Activated T-helper 1 cell treated with anti-CD3 and anti-CD28 coated beads, Interleukin-2, amount 50 U/mL, for 16 hours (primary cell): Measurements from ENCODE around the gene SLC6A12.

Experiments
- DNase-seq, 2 donors: peaks; one replicate each; pipeline ENCODE4 v3.0.0-alpha.2; 2020; ENCODE audit warnings: low read depth in 1 of 2, low spot score in 1 of 2

Gene SLC6A12

DNA sequence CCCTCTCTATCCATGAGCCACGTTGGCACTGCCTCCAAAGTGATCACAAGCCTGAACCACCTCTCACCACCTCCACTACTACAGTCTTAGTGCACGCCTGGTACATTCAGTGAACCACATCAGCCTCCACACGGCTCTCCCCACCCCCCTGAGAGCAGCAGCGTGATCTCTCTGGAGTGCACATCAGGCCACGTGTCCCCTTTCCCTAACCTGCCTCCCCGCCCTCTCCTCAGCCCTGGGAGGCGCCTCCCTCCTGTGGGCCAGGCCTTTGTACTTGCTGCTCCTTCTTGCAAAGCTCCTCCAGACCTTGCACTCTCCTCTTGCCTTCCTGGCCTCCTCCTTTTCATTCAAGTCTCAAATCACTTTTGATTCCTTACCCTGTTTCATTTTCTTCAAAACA lies 49.8 kb downstream of the SLC6A12 start:
- DNase-seq = no peak

DNA sequence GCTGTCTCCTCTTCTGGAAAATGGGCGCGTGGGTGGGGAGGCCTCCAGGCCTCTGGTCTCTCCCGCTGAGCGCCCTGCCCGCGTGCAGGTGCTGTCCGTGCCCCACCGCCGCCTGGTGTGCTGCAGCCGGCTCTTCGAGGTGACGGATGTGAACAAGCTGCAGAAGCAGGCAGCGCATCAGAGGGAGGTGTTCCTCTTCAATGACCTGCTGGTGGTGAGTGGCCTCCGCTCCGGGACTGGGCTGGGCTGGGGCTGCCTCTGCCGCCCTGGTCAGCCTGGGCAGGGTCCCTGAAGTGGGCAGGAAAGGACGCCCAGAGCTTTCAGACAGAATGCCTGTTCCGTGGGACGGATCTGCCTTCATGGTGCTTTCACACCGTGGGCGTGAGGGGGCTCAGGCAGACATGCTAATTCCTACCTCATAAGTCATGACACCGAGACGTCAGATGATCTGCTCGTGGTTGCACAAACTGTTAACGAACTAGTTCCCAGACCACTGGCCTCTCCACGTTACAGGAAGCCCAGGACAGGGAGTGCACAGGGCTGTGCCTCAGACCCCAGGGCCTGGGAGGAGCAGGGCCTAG lies 50.5 kb downstream of the SLC6A12 start:
- no peak for DNase-seq

DNA sequence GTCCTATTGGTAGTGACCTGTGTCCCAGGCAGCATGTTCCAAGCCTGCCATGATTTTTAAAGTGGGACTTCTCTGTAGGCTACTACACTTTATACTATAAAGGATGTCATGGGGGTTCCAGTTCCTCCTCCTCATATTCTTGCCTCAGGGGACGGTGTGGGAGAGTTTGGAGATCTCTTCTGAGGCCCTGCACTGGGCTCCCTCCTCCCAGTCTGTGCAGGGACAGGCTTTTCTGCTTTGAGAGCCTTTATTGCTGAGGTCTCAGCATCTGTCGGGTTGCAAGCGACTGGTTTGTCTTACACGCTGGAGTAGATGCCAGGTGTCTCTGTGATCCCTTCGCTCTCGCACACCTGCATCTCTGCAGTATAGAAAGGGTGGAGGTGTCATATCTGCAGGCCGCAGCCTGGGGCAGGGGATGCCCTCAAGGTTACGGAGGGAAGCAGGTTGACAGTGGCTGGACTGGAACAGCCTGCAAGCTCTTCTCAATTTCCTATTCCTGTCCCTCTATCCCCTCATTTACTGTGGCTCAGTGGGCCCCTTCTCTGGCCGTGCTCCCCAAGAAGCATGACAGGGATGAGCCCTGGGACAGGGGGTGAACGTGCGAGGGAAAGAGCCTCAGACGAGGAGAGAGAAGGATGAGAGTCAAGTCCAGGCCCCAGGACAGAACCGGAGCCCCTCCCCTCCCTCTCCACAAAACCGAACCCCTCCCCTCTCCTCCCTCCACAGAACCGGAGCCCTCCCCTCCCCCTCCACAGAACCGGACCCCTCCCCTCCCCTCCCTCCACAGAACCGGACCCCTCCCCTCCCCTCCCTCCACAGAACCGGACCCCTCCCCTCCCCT lies 51.3 kb downstream of the SLC6A12 start:
- no peak for DNase-seq

DNA sequence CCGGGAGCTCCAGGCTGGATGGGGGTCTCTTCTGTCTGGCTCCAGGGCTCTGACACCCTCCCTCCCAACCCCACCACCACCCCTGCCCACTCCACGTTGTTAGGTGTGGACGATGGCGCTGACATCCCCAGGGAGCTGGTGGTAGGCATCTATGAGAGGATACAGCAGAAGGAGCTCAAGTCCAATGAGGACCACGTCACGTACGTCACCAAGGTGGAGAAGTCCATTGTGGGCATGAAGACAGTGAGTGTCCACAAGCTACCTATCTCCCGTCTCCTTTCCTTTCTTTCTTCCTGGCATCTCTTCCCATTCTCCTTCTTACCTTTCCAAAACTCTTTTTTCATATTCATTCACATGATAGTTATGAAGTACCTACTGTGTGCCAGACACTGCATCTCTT lies 52.1 kb downstream of the SLC6A12 start:
- DNase-seq = no peak

DNA sequence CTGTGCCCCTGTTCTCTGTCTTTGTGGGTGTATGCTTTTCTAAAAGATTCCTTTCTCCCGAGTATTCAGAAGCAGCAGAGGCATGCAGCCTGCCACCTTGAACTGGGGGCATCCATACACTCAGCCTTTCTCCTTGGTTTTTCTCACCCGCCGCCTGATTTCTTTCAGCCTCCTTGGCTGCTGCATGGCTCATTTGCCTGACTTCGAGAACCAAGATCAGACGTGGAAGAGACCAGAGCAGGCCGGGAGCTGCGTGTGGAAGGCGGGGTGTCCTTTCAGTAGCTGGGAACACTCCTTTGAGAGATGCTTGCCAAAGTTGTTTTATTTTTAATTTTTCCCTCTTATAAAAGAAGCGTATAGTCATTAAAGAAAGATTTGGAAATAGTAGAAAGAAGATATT lies 53.1 kb downstream of the SLC6A12 start:
- DNase-seq = no peak

DNA sequence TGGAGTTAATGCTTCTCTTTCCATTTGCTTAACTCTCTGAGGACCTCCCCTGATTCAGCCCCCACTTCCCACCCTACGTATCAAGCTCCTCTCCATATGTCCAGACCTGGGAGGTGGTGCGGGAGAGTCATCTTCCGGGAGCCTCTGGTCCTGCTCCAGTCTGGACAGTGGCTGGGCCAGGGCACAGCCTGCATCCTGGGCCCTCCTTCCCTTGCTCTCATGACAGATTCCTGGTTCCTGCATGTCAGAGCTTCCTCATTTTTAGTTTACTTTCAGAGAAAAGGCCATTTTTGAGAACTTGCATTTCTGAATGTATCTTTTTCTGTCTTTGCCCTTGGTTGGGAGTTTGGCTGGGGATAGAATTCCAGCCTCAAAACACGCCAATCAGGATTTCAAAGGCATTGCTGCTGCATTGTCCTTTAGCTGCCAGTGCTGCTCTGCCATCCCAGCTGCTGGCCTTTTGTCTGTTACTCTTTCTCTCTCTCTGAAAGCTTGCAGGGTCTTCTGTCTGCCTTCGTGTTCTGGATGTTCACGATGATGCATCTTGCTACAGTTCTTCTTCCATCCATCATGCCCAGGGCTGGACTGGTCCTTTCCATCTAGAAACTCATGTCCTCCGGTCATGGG lies 54.7 kb downstream of the SLC6A12 start:
- no peak for DNase-seq

DNA sequence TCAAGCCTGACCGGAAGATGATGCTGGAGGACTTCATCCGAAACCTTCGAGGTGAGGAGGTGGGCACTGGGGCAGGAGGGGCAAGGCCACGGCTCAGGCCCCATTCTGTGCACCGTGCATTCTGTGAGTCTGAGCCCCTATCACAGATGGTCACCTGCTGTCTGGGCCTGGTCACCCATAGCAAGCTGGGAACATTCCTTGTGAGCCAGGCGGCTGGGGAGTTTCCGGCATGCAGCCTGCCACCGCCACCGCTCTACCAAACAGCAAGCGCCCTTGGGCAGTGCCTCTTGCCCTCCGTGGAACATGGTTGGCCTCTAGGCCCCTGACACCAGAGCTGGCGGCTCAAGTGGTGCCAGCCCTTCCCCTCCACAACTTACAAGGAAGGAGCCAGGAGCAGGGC lies 56.3 kb downstream of the SLC6A12 start:
- DNase-seq = no peak

DNA sequence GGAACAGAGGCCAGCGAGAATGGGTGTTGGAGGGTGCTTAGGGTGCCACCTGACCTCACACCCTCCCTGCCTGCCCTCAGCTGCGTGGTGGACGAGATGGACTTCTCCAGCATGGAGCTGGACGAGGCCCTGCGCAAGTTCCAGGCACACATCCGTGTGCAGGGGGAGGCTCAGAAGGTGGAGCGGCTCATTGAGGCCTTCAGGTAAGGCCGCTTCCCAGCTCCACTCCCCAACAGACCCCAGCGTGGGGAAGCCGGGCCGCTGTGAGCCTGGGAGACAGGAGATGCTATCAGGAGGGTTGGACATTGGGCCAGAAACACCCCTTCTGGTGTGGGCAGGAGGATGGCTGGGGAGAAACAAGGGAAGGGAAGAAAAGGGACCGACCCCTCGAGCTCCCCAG lies 57.0 kb downstream of the SLC6A12 start:
- DNase-seq = no peak

DNA sequence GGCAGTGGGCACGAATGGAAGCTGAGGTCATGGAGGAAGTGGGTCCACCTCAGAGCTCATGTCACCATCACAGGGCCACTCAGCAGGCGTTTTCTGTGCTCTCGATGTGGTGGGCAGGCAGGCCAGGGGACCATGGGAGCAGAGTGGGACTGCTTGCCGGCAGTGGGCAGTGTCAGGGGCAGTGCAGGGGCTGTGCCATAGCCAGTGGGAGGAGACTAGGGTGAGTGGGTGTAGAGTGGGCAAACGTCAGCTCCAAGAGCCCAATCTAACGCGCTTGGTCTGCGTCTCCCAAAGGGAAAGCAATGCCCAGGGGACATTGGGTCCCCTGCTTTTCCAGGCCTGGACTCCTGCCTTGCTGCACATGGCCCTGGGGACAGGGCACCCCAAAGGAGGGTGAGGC lies 58.3 kb downstream of the SLC6A12 start:
- no peak for DNase-seq

DNA sequence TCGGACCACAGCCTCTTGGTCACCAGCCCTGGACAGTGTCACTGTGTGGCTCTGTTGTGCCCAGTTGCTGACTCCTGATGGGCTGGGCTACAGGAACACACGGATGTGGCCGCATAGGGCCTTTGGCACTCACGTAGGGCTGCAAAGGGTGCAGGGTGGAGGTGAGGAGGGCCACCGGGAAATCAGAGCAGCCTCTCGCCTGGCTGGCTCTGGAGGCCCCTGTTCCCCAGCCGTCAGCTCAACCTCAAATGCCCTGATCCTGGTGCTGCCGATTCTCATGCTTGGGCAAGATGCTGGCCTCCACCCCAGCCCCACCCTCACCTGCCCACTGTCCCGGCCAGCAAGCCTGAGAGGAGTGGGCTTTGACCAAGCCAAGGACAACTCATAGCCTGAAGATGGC lies 59.0 kb downstream of the SLC6A12 start:
- DNase-seq = no peak

DNA sequence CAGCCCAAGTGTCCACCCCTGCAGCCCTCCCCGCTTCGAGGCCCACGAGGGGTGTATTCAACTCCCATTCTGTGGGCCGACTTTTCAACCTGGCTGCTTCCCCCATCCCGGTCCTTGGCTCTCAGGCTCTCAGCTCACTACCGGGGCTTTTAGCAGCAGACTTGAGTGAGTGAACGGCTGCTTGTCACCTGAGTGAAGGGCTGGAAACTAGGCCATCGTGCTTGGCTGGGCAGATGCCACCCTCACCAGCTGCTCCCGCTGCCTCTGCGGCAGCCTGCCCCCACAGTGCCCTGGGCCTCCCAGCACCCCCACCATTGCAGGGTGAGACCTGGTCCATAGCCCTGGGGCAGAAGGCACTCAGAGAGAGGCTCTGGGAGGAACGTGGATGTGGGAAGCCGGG lies 59.9 kb downstream of the SLC6A12 start:
- DNase-seq = no peak

DNA sequence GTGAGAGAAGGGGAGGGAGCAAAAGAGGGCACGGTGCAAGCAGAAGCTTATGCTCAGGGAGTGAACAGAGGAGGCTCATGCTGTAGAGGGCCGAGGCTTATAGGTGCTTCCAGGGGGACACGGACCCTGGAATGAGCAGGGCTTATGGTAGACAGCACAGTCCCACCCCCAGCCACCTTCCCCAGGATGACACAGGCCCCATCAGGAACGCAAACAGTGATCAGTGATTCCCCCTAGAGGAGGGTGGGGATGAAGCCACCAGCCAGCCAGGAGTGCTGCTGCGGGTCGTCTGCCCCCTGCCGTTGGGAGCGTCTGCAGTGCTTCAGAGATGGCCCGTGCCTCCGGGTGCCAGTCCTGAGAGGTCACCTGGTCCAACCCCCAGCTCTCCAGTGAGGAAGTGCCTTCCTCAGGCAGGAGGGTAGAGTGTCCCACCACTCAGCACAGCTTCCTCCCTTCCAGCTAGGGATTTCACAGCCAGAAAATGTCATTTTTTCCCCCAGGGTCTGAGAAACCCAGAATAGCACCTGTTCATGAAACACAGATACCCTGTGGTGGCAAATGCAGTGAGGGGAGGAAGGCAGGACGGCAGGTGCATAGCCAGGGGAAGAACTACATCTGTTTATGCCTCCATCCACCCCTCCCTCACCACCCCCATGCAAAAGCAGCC lies 60.7 kb downstream of the SLC6A12 start:
- peak in 1 of 2 donors; percentile 6 for DNase-seq

DNA sequence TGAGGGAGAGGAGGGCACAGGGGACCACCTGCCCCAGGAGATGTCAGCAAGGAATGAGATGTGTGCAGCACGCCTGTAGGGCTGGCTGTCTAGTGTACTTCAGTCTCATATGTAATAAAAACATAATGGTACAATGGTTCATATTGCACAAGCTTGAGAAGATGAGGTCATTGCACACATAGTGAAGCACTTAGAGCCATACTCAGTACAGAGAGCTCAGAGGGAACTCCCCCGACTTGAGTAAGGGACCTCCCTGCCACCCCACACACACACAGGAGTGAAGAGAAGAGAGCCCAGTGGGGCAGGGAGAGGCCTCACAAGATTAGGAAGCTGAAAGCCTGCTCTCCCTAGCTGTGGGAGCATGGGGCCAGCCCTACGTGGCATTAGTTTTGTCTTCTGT lies 61.5 kb downstream of the SLC6A12 start:
- DNase-seq = no peak

DNA sequence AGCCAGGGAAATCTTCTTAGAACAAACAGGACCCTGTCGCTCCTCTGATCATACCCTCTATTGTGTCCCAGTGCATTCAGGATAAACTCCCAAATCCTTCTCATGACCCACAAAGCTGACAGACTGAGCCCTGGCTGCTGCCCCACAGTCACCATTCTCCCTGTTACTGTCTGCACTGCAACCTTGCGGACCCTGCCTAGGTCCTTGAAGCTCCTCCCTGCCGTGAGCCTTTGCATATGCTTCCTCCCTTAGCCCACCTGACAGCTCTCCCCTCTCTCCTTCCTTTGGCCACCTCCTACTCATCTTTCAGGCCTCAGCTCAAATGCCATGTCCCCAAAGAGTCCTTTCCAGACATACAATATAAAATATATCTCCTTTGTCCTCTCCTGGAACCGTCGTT lies 62.4 kb downstream of the SLC6A12 start:
- no peak for DNase-seq

DNA sequence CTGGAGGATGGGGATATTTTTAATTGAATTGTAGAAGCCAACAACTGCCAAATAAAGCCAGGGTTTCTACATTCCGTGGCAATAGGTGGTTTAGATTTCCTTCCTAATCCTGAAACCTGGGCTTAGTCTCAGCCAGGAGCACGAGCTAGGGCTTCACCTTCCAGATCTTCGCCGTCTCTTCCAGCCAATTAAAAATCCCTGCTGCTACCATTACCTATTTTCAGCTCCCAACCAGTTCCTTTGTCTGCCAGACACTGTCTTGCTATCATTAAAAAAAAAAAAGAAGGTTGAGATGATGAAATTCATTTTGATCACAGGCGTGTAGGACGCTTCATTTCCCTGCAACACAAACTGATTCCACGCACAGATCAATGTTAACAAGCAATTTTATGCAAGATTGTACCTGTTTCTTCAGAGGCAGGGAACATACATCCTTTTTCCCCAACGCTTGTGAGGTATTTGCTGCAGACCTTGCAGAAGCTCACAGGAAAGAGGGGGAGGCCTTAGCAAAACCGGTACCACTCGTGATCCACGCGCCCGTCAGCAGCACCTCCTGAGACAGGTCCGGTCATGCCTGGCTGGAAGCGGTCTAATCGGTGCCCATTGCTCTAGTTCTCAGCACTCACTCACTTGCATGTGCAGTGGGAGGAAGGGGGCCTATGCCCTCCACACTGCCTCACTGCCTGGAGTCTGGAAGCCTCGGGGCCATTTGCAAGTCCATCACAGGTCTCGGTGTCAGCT lies 65.1 kb downstream of the SLC6A12 start:
- DNase-seq = no peak

DNA sequence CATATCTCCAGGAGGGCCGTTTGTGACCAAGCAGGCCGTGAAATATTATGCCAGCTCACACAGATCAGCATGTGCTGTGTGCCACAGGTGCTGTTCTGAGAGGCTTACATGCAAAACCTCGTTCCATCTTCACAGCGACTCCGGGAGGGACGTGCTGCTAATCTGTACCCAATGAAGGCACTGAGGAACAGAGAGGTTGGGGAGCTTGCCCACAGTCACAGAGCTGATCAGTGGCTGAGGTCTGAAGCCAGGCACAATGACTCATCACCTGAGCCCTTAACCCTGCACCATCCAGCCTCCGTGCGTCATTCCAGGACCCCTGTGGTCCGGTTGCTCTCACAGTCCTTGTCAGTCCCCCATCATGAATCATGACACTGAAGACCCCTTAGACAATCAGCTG lies 66.7 kb downstream of the SLC6A12 start:
- no peak for DNase-seq

DNA sequence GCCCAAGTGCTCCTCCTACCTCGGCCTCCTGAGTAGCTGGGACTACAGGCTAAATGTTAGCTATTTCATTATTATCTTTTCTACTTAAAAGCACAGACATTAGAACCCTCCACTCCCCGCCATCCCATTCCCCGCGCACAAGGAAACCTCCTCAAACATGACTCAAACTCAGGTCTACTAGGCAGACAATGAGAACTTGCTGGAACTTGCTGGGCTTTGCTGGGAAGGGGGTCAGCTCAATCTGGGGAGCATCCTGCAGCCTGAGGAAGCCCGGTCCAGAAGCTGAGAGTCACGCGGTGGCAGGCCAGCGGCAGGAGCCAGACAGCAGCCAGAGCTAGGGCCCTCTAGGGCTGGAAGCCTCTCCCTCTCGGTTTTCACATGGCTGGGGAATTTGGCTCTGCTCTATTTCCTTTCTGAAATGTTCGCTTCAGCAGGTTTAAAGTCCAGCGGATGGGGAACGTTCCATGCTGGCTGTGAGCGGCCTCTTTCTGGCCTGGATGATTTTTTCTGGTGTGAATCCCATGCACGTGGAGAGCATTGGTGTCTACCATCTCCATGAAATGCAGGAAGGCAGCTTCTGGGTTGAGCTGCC lies 68.5 kb downstream of the SLC6A12 start:
- no peak for DNase-seq

DNA sequence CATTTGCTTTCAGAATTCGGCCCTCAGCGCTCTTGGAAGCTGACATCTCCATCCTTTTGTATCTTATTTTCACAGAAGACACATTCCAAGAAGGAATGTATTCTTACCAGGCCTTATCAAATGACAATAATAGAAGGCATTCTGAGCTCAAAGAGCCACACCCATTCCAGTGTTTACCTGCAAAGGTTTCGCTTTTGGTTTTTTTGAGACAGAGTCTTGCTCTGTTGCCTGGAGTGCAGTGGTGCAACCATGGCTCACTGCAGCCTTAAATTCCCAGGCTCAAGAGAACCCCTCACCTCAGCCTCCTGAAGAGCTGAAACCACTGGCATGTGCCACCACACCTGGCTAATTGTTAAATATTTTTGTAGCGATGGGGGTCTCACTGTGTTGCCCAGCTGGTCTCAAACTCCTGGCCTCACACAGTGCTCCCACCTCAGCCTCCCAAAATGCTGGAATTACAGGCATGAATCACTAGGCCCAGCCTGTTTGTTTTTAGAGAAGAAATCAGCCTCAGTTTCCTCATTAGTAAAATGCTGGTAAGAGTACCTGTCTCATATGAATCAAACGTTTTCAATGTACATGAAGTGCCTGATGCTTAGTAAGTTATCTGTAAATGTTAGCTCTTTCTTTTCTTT lies 69.2 kb downstream of the SLC6A12 start:
- DNase-seq = no peak

DNA sequence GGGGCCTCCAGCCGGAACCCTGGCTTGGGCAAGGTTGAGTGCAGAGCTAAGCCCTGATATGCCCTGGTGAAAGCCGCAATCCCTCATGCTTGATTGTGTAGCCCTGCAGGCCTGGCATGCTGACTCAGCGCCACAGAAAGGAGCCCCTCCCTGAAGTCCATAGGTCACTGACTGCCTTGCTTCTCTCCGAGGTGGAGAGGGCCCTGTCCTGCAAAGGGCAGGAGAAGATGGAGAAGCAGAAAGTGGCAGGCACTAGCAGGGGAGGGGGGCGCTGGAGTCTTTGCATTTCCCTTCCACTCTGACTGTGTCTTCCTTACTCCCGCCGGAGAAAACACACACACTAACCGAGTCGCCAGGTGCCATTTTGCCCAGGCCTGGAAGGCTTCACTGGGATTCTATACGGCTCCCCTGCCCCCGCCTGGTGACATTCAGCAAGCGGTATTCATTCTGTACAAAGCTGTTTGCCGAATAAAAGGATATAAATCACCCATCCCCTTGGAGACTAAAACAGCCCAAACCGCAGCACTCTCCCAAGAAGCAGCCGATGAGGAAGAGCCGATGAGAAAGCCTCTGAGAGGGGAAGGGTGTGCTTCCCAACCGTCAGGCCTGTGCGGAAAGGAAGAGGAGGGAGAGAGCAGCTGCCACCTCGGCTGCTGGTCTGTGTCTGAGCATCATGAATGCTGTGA lies 69.8 kb downstream of the SLC6A12 start:
- no peak for DNase-seq

DNA sequence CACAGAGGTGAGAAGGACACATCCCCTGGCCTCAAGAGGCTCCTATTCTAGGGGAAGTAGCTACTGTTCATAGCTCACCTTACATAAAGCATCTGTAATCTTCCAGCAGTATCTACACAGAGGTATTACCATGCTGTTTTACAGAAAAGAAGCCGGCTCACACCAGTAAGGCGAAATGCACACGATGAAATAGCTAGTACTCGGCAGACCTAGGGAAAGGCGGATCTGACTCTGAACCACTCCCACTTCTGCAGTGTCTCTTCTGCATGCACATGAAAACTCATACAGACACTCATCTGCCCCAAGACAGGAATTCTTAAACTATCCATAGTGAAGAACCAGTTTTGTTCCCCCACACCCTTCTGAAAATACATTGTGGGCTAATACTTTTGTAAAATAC lies 73.8 kb downstream of the SLC6A12 start:
- no peak for DNase-seq
